Kidney (tissue), 14 donors: ENCODE measurements around the gene CALU. TPM values are rescaled to one million over a fixed set of nuclear protein-coding genes. Genes with fewer than 3 reads are reported as not detected.

Experiments
- DNase-seq, 5 donors: peaks; one replicate each; pipeline ENCODE4 v3.0.0-alpha.2; 2013 to 2020
- FAIRE-seq: peaks from 2 replicates; lab custom pipeline; 2012; peaks lifted over from hg19 to GRCh38; lab: Jason Lieb, UNC
- H3K27ac ChIP-seq, 2 donors: one replicate each; pipeline ENCODE4 v1.7.0; 2013; ENCODE audit warnings: low read depth in 2 of 2, low read length in 2 of 2, inconsistent platforms in 1 of 2
- H3K27me3 ChIP-seq: one replicate; pipeline ENCODE4 v1.7.1; 2013; ENCODE audit warnings: low read length, inconsistent platforms; ENCODE audit not compliant: control insufficient read depth, insufficient read depth
- H3K36me3 ChIP-seq, 3 donors: one replicate each; pipeline versions ENCODE4 v1.7.0 to v1.7.1; 2013; ENCODE audit warnings: low read length in 3 of 3, control low read depth in 1 of 3, inconsistent platforms in 1 of 3; ENCODE audit not compliant: insufficient read depth in 3 of 3, control insufficient read depth in 2 of 3
- H3K4me1 ChIP-seq, 3 donors: one replicate each; pipeline versions ENCODE4 v1.7.0 to v1.7.1; 2013; ENCODE audit warnings: low read length in 3 of 3, inconsistent platforms in 1 of 3, low read depth in 1 of 3; ENCODE audit not compliant: control insufficient read depth in 2 of 3, insufficient read depth in 2 of 3
- H3K4me3 ChIP-seq, 3 donors: one replicate each; pipeline versions ENCODE4 v1.7.0 to v1.8.1; 2013; ENCODE audit warnings: low read length in 3 of 3, control low read depth in 1 of 3, inconsistent platforms in 1 of 3
- H3K9ac ChIP-seq, 3 donors: one replicate each; pipeline versions ENCODE4 v1.7.0 to v1.7.1; 2013; ENCODE audit warnings: low read length in 3 of 3, control low read depth in 1 of 3, inconsistent platforms in 1 of 3
- H3K9me3 ChIP-seq, 3 donors: one replicate each; pipeline versions ENCODE4 v1.7.0 to v1.7.1; 2013; ENCODE audit warnings: low read length in 3 of 3, control low read depth in 1 of 3, inconsistent platforms in 1 of 3; ENCODE audit not compliant: control insufficient read depth in 2 of 3, insufficient read depth in 1 of 3
- intact Hi-C: fragments of 100-400 bp; cut with DNase I; formaldehyde crosslinking; loops from one replicate; pipeline ENCODE4 v1.11.1; 2022
- polyA plus RNA-seq: library from polyadenylated mRNA; stranded (reverse); fragments of 350-450 nt; fragmentation: Illumina TruSeq; extraction: RNeasy Lipid Tissue Mini Kit (QIAGEN cat#74804); gene quantifications from one replicate; pipeline ENCODE4 v1.2.3, GENCODE V29; 2014; ENCODE audit warnings: low read depth, low replicate concordance; ENCODE audit not compliant: insufficient read depth
- total RNA-seq: library from RNA; stranded (reverse); fragmentation: NEBNext Ultra II Directional; extraction: Animal tissue kit (Norgen Biotek cat#: 25700); gene quantifications from one replicate; pipeline ENCODE4 v1.2.1, GENCODE V29; 2021
- TF ChIP-seq, protein P1 (sequence below): IDR thresholded peaks from 3 replicates; pipeline ENCODE4 v1.5.1; 2012; ENCODE audit warnings: mild to moderate bottlenecking, moderate library complexity, borderline replicate concordance; ENCODE audit not compliant: insufficient read depth; ENCODE audit errors: extremely low read depth
- donor health status: control.
- donor health status: control.
- donor health status: control.
- donor health status: control.
- donor health status: control.
- donor health status: DM: yes; HTN: yes; CAD: no.
- donor health status: Normal renal cell carcinoma (clear cell type).

The CALU gene
- total and polyA plus RNA-seq, 2 donors from 2014 or later = 32.9 to 75.1 TPM

- Histone ChIP-seq H3K4me3 (no peak overlapping the region), H3K27me3 (no peaks in the 10 kb centered on the region), H3K9me3 (no peaks in the 10 kb centered on the region), H3K9ac (no peak overlapping the region), H3K27ac (no peak overlapping the region), H3K36me3 (no peaks in the 10 kb centered on the region), H3K4me1 (no peaks in the 10 kb centered on the region)
- intact Hi-C loops = no loop called here
- TF ChIP-seq, protein P1, sequence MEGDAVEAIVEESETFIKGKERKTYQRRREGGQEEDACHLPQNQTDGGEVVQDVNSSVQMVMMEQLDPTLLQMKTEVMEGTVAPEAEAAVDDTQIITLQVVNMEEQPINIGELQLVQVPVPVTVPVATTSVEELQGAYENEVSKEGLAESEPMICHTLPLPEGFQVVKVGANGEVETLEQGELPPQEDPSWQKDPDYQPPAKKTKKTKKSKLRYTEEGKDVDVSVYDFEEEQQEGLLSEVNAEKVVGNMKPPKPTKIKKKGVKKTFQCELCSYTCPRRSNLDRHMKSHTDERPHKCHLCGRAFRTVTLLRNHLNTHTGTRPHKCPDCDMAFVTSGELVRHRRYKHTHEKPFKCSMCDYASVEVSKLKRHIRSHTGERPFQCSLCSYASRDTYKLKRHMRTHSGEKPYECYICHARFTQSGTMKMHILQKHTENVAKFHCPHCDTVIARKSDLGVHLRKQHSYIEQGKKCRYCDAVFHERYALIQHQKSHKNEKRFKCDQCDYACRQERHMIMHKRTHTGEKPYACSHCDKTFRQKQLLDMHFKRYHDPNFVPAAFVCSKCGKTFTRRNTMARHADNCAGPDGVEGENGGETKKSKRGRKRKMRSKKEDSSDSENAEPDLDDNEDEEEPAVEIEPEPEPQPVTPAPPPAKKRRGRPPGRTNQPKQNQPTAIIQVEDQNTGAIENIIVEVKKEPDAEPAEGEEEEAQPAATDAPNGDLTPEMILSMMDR = no peak
- DNase-seq (no peak), FAIRE-seq (no peak)
Measured at GRCh38 chr7:128800567-128800966, 61.4 kb downstream of the CALU start.

- Histone ChIP-seq H3K9ac (no peak overlapping the region), H3K4me1 (no peaks in the 10 kb centered on the region), H3K4me3 (no peak overlapping the region), H3K27ac (no peak overlapping the region), H3K9me3 (no peaks in the 10 kb centered on the region), H3K36me3 (no peaks in the 10 kb centered on the region), H3K27me3 (no peaks in the 10 kb centered on the region)
- intact Hi-C loops = no loop called here
- TF ChIP-seq, protein P1 = no peak
- FAIRE-seq (no peak), DNase-seq (no peak)
Measured at GRCh38 chr7:128801003-128801402, 61.8 kb downstream of the CALU start.

DNA sequence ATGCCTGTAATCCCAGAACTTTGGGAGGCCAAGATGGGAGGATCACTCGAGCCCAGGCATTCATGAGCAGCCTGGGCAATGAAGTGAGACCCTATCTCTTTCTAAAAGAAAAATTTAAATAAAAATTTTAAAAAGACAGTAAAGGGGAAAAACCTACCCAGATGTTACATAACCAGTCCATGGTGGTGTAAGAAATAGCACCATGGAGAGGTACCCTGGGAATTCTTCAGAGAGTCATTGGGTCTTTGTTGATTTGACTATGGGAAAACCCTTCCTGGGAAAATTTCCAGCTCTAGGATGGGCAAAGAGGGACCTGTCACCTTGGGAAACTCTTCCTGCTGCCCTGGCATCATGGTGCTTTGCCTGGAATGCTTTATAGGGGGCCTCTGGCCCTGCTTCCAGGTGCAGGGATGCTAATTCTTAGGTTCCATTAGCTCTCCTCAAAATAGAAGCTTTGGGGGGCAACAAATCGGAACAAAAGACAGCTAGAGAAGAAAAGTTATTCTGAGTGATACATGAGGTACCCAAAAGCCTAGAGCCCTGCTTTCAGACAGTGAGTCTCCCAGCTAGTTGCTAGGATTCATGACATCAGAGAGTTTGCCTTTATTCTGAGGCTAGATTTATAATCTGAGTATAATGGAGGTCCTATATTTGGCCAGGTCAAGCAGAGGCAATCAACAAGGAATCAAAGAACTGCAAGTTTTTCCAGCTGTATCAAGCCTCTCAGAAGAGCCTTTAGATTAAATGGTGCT lies 62.7 kb downstream of the CALU start:
- no peak overlapping the region for H3K27ac ChIP-seq
- H3K9me3 ChIP-seq = no peaks in the 10 kb centered on the region
- TF ChIP-seq, protein P1 = no peak
- intact Hi-C loops = no loop called here
- H3K9ac ChIP-seq = no peak overlapping the region
- FAIRE-seq (no peak), DNase-seq (no peak)
- H3K4me3 ChIP-seq = no peak overlapping the region
- H3K36me3 ChIP-seq = no peaks in the 10 kb centered on the region
- H3K4me1 ChIP-seq = no peaks in the 10 kb centered on the region
- no peaks in the 10 kb centered on the region for H3K27me3 ChIP-seq

DNA sequence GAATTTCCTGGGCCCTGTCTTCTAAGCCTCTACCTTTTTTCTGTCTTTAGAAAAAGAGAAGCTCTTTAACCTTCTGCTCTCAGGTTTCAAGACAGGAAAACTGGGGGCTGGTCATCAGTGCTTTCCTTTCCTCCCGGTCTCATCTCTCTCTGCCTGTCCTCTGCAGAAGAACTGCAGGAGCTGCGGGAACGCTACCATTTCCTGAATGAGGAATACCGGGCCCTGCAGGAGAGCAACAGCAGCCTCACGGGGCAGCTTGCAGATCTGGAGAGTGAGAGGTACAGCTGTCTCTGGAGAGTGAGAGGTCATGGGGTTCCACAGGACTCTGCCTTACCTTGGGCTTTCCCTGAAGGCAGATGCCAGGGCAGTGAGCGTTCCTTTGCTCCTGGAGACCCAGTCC lies 65.3 kb downstream of the CALU start:
- H3K27ac ChIP-seq = no peak overlapping the region
- no peak for FAIRE-seq
- no peak overlapping the region for H3K4me3 ChIP-seq
- no peaks in the 10 kb centered on the region for H3K36me3 ChIP-seq
- intact Hi-C loops = no loop called here
- no peaks in the 10 kb centered on the region for H3K9me3 ChIP-seq
- peak in 2 of 5 donors; percentile 28 to 30 for DNase-seq
- no peak overlapping the region for H3K9ac ChIP-seq
- no peaks in the 10 kb centered on the region for H3K4me1 ChIP-seq
- H3K27me3 ChIP-seq = no peaks in the 10 kb centered on the region
- TF ChIP-seq, protein P1 = no peak
